C4-2B (cell line): ENCODE results near the gene DCLK2.

Experiments used
- CTCF ChIP-seq: fragments of 450-650 bp; conservative IDR thresholded peaks from 2 replicates; pipeline ENCODE4 v1.5.1; 2017; ENCODE audit warnings: mild to moderate bottlenecking
- ZFX ChIP-seq: fragments of 450-650 bp; IDR thresholded peaks from 2 replicates; pipeline ENCODE4 v1.6.1; 2017

- TF ChIP-seq CTCF (no peak), ZFX (no peak)
These were observed 2.1 kb downstream of the DCLK2 start for GRCh38 chr4:150080337-150080736.
